NT2/D1 (cell line): ENCODE data around the gene DYNAP.

Experiments
- SUZ12 ChIP-seq: IDR thresholded peaks from 2 replicates; pipeline ENCODE4 v1.6.1; 2011; ENCODE audit not compliant: insufficient read length, insufficient read depth; ENCODE audit errors: extremely low read depth
- YY1 ChIP-seq: IDR thresholded peaks from 2 replicates; pipeline ENCODE4 v1.6.1; 2011; ENCODE audit not compliant: insufficient read length, insufficient read depth
- ZNF274 ChIP-seq: IDR thresholded peaks from 2 replicates; pipeline ENCODE4 v1.6.1; 2011; ENCODE audit warnings: mild to moderate bottlenecking, low read depth, low read length

- no peak for TF ChIP-seq SUZ12
- TF ChIP-seq ZNF274: no peak
- no peak for TF ChIP-seq YY1
Measured at GRCh38 chr18:54561706-54562267, 29.3 kb upstream of the DYNAP start.
